ENCODE measurements around the gene CFAP46.

The CFAP46 gene

GRCh38 chr10:132953428-132953827, 11.1 kb upstream of the CFAP46 start:
- H3K27me3 ChIP-seq (ENCODE audit: low read length), result no peaks in the 10 kb centered on the region; the same call in 1 of the 2 replicates
- no peak for TF ChIP-seq EZH2phosphoT487 (conservative IDR thresholded peaks at IDR 0.05; ENCODE audit: low read length)
- TF ChIP-seq, protein P1, sequence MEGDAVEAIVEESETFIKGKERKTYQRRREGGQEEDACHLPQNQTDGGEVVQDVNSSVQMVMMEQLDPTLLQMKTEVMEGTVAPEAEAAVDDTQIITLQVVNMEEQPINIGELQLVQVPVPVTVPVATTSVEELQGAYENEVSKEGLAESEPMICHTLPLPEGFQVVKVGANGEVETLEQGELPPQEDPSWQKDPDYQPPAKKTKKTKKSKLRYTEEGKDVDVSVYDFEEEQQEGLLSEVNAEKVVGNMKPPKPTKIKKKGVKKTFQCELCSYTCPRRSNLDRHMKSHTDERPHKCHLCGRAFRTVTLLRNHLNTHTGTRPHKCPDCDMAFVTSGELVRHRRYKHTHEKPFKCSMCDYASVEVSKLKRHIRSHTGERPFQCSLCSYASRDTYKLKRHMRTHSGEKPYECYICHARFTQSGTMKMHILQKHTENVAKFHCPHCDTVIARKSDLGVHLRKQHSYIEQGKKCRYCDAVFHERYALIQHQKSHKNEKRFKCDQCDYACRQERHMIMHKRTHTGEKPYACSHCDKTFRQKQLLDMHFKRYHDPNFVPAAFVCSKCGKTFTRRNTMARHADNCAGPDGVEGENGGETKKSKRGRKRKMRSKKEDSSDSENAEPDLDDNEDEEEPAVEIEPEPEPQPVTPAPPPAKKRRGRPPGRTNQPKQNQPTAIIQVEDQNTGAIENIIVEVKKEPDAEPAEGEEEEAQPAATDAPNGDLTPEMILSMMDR (IDR thresholded peaks at IDR 0.05; ENCODE audit: insufficient read depth, low read length, poor library complexity, severe bottlenecking), result no peak

GRCh38 chr10:132951926-132952325, 9.6 kb upstream of the CFAP46 start:
- H3K4me2 ChIP-seq (ENCODE audit: low read depth, low read length, poor library complexity, severe bottlenecking), result no peak overlapping the region
- H3K27me3 ChIP-seq (ENCODE audit: low read length), result no peaks in the 10 kb centered on the region; the same call in 1 of the 2 replicates
- no peaks in the 10 kb centered on the region for H3K9me3 ChIP-seq (ENCODE audit: insufficient read depth, low read length)
- H3K27ac ChIP-seq (ENCODE audit: low read depth, low read length), result no peak overlapping the region
- no peaks in the 10 kb centered on the region for H3K36me3 ChIP-seq (ENCODE audit: low read length)
- H3K79me2 ChIP-seq (ENCODE audit: insufficient read depth, low read length), result no peaks in the 10 kb centered on the region
- H3K4me3 ChIP-seq (ENCODE audit: insufficient read depth, low read length, poor library complexity, severe bottlenecking), result no peak overlapping the region
- H3K9ac ChIP-seq (ENCODE audit: low read length), result no peak overlapping the region
- no peaks in the 10 kb centered on the region for H3F3A ChIP-seq (ENCODE audit: insufficient read depth)
- no peaks in the 10 kb centered on the region for H3K9me2 ChIP-seq (replicated peaks; ENCODE audit: insufficient read depth, low read length)
- no peak overlapping the region for H2AFZ ChIP-seq (ENCODE audit: low read depth, low read length, severe bottlenecking)
- TF ChIP-seq EZH2phosphoT487 (conservative IDR thresholded peaks at IDR 0.05; ENCODE audit: low read length), result no peak
- TF ChIP-seq, protein P1 (IDR thresholded peaks at IDR 0.05; ENCODE audit: insufficient read depth, low read length, poor library complexity, severe bottlenecking), result no peak
- no peaks in the 10 kb centered on the region for H4K20me1 ChIP-seq (ENCODE audit: low read depth, low read length)

More at GRCh38 chr10:132953428-132953827, 11.1 kb upstream of the CFAP46 start:
- H3K4me3 ChIP-seq (ENCODE audit: insufficient read depth, low read length, poor library complexity, severe bottlenecking), result no peak overlapping the region
- H2AFZ ChIP-seq (ENCODE audit: low read depth, low read length, severe bottlenecking), result no peak overlapping the region
- no peak overlapping the region for H3K27ac ChIP-seq (ENCODE audit: low read depth, low read length)
- no peaks in the 10 kb centered on the region for H4K20me1 ChIP-seq (ENCODE audit: low read depth, low read length)
- H3K9ac ChIP-seq (ENCODE audit: low read length), result no peak overlapping the region
- no peaks in the 10 kb centered on the region for H3K79me2 ChIP-seq (ENCODE audit: insufficient read depth, low read length)
- H3K4me2 ChIP-seq (ENCODE audit: low read depth, low read length, poor library complexity, severe bottlenecking), result no peak overlapping the region
- H3F3A ChIP-seq (ENCODE audit: insufficient read depth), result no peaks in the 10 kb centered on the region
- H3K36me3 ChIP-seq (ENCODE audit: low read length), result no peaks in the 10 kb centered on the region
- no peaks in the 10 kb centered on the region for H3K9me3 ChIP-seq (ENCODE audit: insufficient read depth, low read length)
- H3K9me2 ChIP-seq (replicated peaks; ENCODE audit: insufficient read depth, low read length), result no peaks in the 10 kb centered on the region

DNA sequence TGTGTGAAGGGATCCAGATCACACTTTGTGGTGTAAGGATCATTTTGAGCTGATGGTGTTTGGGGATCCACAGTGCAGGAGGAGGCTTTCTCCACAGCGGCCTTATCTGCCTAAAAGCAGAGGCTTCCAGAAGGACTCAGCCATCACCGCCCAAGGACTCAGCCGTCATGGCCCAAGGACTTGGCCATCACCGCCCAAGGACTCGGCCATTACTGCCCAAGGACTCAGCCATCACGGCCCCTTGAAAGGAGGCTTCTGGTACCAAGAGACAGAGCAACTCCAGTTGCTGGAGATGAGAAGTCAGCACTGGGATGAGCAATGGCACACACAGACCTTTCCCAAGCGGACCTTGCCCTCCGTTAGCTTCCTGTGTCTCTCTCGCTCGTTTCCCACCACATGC, 6.0 kb upstream of the CFAP46 start:
- Histone ChIP-seq H3K9ac (ENCODE audit: low read length) (no peak overlapping the region), H3K4me2 (ENCODE audit: low read depth, low read length, poor library complexity, severe bottlenecking) (no peak overlapping the region), H4K20me1 (ENCODE audit: low read depth, low read length) (no peaks in the 10 kb centered on the region), H3K4me3 (ENCODE audit: insufficient read depth, low read length, poor library complexity, severe bottlenecking) (no peak overlapping the region), H3K36me3 (ENCODE audit: low read length) (no peaks in the 10 kb centered on the region), H2AFZ (ENCODE audit: low read depth, low read length, severe bottlenecking) (no peak overlapping the region), H3K27ac (ENCODE audit: low read depth, low read length) (no peak overlapping the region), H3K9me2 (replicated peaks; ENCODE audit: insufficient read depth, low read length) (no peaks in the 10 kb centered on the region), H3K79me2 (ENCODE audit: insufficient read depth, low read length) (no peaks in the 10 kb centered on the region), H3K27me3 (ENCODE audit: low read length) (no peaks in the 10 kb centered on the region; the same call in 1 of the 2 replicates), H3K9me3 (ENCODE audit: insufficient read depth, low read length) (no peaks in the 10 kb centered on the region), H3F3A (ENCODE audit: insufficient read depth) (no peaks in the 10 kb centered on the region)
- TF ChIP-seq, protein P1 (IDR thresholded peaks at IDR 0.05; ENCODE audit: insufficient read depth, low read length, poor library complexity, severe bottlenecking), result no peak
- TF ChIP-seq EZH2phosphoT487 (conservative IDR thresholded peaks at IDR 0.05; ENCODE audit: low read length), result no peak

Measured in SU-DHL-6 (cell line).